ENCODE results near the gene STARD4. TPM values are rescaled to one million over a fixed set of nuclear protein-coding genes. Genes with fewer than 3 reads are reported as not detected.

Gene STARD4
- polyA plus RNA-seq, 1 donor = 32.9 TPM

DNA sequence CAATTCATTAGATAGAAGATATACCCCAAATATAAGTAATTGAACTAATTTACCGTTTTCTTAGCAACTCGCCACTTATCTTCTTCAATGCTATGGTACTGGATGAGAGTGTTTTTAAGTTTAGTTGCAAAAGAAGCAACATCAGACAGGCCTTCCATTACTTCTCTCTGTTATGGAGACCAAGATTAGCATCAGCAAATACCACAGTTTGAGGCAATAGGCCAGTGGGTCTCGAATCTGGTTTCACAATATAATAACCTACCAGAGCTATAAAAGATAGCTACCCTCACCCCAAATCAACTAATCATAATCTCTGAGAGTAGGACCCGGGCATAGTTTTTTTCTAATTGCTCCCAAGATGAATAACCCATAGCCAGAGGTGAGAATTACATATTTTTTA is 5.1 kb downstream of the STARD4 start:
- 94% methylated on average over 3 of the region's 4 CpGs for WGBS (ENCODE audit: insufficient coverage, low lambda C conversion rate)
- no peak overlapping the region for H3K4me3 ChIP-seq (ENCODE audit: low read length)
- peaks cover 9% of the 10 kb centered on the region for H3K4me1 ChIP-seq (ENCODE audit: control insufficient read depth, insufficient read depth, low read length)
- H3K27ac ChIP-seq (ENCODE audit: low read length) = no peak overlapping the region
- no peak for DNase-seq
- no peaks in the 10 kb centered on the region for H3K27me3 ChIP-seq (ENCODE audit: control insufficient read depth, insufficient read depth, low read length)
- no peaks in the 10 kb centered on the region for H3K9me3 ChIP-seq (ENCODE audit: control insufficient read depth, low read depth, low read length)
- H3K36me3 ChIP-seq (ENCODE audit: control insufficient read depth, insufficient read depth, low read length) = no peaks in the 10 kb centered on the region

- no peak for DNase-seq
Observed at GRCh38 chr5:111505096-111505495, 7.2 kb downstream of the STARD4 start.

DNA sequence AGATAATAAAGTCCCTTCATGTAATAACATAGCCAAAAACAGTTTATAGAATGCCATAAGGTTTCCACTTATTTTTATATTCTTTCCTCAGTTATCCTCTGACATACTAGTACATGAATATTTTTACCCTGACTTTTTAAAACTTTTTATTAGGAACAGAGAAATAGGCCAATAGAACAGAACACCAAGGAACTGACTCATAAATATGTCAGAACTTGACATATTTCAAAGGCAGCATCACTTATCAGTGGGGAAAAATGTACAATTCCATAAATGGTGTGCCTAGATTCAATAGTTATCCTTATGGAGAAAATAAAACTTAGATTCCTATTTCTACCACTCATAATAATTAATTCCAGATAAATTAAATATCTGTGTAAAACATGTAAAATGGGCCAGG is 9.4 kb downstream of the STARD4 start:
- DNase-seq = no peak
- no peak overlapping the region for H3K27ac ChIP-seq (ENCODE audit: low read length)
- H3K27me3 ChIP-seq (ENCODE audit: control insufficient read depth, insufficient read depth, low read length) = no peaks in the 10 kb centered on the region
- H3K4me1 ChIP-seq (ENCODE audit: control insufficient read depth, insufficient read depth, low read length) = no peaks in the 10 kb centered on the region
- no peaks in the 10 kb centered on the region for H3K9me3 ChIP-seq (ENCODE audit: control insufficient read depth, low read depth, low read length)
- H3K4me3 ChIP-seq (ENCODE audit: low read length) = no peak overlapping the region
- H3K36me3 ChIP-seq (ENCODE audit: control insufficient read depth, insufficient read depth, low read length) = peaks cover 12% of the 10 kb centered on the region

More at GRCh38 chr5:111505096-111505495, 7.2 kb downstream of the STARD4 start:
- Histone ChIP-seq H3K27me3 (ENCODE audit: control insufficient read depth, insufficient read depth, low read length) (no peaks in the 10 kb centered on the region), H3K4me3 (ENCODE audit: low read length) (no peak overlapping the region), H3K9me3 (ENCODE audit: control insufficient read depth, low read depth, low read length) (no peaks in the 10 kb centered on the region), H3K36me3 (ENCODE audit: control insufficient read depth, insufficient read depth, low read length) (peaks cover 1% of the 10 kb centered on the region), H3K27ac (ENCODE audit: low read length) (no peak overlapping the region), H3K4me1 (ENCODE audit: control insufficient read depth, insufficient read depth, low read length) (peaks cover 4% of the 10 kb centered on the region)
- WGBS (ENCODE audit: insufficient coverage, low lambda C conversion rate) = 71% methylated on average over 1 of the region's 1 CpG

DNA sequence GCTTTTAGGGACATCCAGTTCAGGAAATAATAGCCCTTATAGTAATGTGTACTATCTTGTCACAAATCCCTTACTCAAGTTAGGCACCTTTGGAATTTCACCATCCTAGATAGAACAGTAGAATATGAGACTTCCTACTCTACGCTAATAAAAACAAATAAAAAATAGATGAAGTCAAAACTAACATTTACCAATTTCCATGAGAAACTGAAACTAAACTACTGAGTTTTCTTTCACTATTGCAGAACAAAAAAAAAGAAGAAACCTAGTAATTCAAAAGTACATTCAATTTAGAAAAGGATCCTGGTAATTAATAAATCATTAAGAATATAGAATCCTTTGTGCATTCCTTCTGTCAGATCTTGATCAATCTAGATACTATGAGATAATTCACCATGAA is 14.0 kb downstream of the STARD4 start:
- Histone ChIP-seq H3K36me3 (ENCODE audit: control insufficient read depth, insufficient read depth, low read length) (peaks cover 14% of the 10 kb centered on the region), H3K27ac (ENCODE audit: low read length) (no peak overlapping the region), H3K9me3 (ENCODE audit: control insufficient read depth, low read depth, low read length) (no peaks in the 10 kb centered on the region), H3K4me1 (ENCODE audit: control insufficient read depth, insufficient read depth, low read length) (no peaks in the 10 kb centered on the region), H3K27me3 (ENCODE audit: control insufficient read depth, insufficient read depth, low read length) (no peaks in the 10 kb centered on the region), H3K4me3 (ENCODE audit: low read length) (no peak overlapping the region)
- DNase-seq = no peak
- 100% methylated on average over 1 of the region's 1 CpG for WGBS (ENCODE audit: insufficient coverage, low lambda C conversion rate)

- no peaks in the 10 kb centered on the region for H3K27me3 ChIP-seq (ENCODE audit: control insufficient read depth, insufficient read depth, low read length)
- WGBS (ENCODE audit: insufficient coverage, low lambda C conversion rate) = no CpG with 5 or more reads among the region's 1 CpG
Observed at GRCh38 chr5:111495159-111495558, 17.2 kb downstream of the STARD4 start.

GRCh38 chr5:111494355-111494999 is 17.9 kb downstream of the STARD4 start:
- no CpG with 5 or more reads among the region's 2 CpGs for WGBS (ENCODE audit: insufficient coverage, low lambda C conversion rate)
- peaks cover 9% of the 10 kb centered on the region for H3K36me3 ChIP-seq (ENCODE audit: control insufficient read depth, insufficient read depth, low read length)
- no peaks in the 10 kb centered on the region for H3K9me3 ChIP-seq (ENCODE audit: control insufficient read depth, low read depth, low read length)
- no peaks in the 10 kb centered on the region for H3K4me1 ChIP-seq (ENCODE audit: control insufficient read depth, insufficient read depth, low read length)
- no peak for DNase-seq
- no peak overlapping the region for H3K27ac ChIP-seq (ENCODE audit: low read length)
- H3K27me3 ChIP-seq (ENCODE audit: control insufficient read depth, insufficient read depth, low read length) = no peaks in the 10 kb centered on the region
- H3K4me3 ChIP-seq (ENCODE audit: low read length) = no peak overlapping the region

More at GRCh38 chr5:111495159-111495558, 17.2 kb downstream of the STARD4 start:
- Histone ChIP-seq H3K27ac (ENCODE audit: low read length) (no peak overlapping the region), H3K4me3 (ENCODE audit: low read length) (no peak overlapping the region), H3K36me3 (ENCODE audit: control insufficient read depth, insufficient read depth, low read length) (peaks cover 13% of the 10 kb centered on the region), H3K4me1 (ENCODE audit: control insufficient read depth, insufficient read depth, low read length) (no peaks in the 10 kb centered on the region), H3K9me3 (ENCODE audit: control insufficient read depth, low read depth, low read length) (no peaks in the 10 kb centered on the region)
- no peak for DNase-seq

GRCh38 chr5:111493031-111493430 is 19.3 kb downstream of the STARD4 start:
- Histone ChIP-seq H3K27me3 (ENCODE audit: control insufficient read depth, insufficient read depth, low read length) (no peaks in the 10 kb centered on the region), H3K9me3 (ENCODE audit: control insufficient read depth, low read depth, low read length) (no peaks in the 10 kb centered on the region), H3K4me1 (ENCODE audit: control insufficient read depth, insufficient read depth, low read length) (no peaks in the 10 kb centered on the region), H3K36me3 (ENCODE audit: control insufficient read depth, insufficient read depth, low read length) (peaks cover 2% of the 10 kb centered on the region), H3K27ac (ENCODE audit: low read length) (no peak overlapping the region), H3K4me3 (ENCODE audit: low read length) (no peak overlapping the region)
- no peak for DNase-seq
- WGBS (ENCODE audit: insufficient coverage, low lambda C conversion rate) = 90% methylated on average over 2 of the region's 2 CpGs

- Histone ChIP-seq H3K4me3 (ENCODE audit: low read length) (no peak overlapping the region), H3K36me3 (ENCODE audit: control insufficient read depth, insufficient read depth, low read length) (no peaks in the 10 kb centered on the region), H3K4me1 (ENCODE audit: control insufficient read depth, insufficient read depth, low read length) (no peaks in the 10 kb centered on the region), H3K27me3 (ENCODE audit: control insufficient read depth, insufficient read depth, low read length) (no peaks in the 10 kb centered on the region), H3K9me3 (ENCODE audit: control insufficient read depth, low read depth, low read length) (no peaks in the 10 kb centered on the region), H3K27ac (ENCODE audit: low read length) (no peak overlapping the region)
- DNase-seq = no peak
Observed at GRCh38 chr5:111488353-111488752, 24.0 kb downstream of the STARD4 start.

- Histone ChIP-seq H3K27me3 (ENCODE audit: control insufficient read depth, insufficient read depth, low read length) (no peaks in the 10 kb centered on the region), H3K4me1 (ENCODE audit: control insufficient read depth, insufficient read depth, low read length) (no peaks in the 10 kb centered on the region), H3K36me3 (ENCODE audit: control insufficient read depth, insufficient read depth, low read length) (no peaks in the 10 kb centered on the region), H3K4me3 (ENCODE audit: low read length) (no peak overlapping the region), H3K9me3 (ENCODE audit: control insufficient read depth, low read depth, low read length) (no peaks in the 10 kb centered on the region), H3K27ac (ENCODE audit: low read length) (no peak overlapping the region)
- no peak for DNase-seq
Observed at GRCh38 chr5:111486926-111487325, 25.4 kb downstream of the STARD4 start.

- H3K27ac ChIP-seq (ENCODE audit: low read length) = no peak overlapping the region
- H3K27me3 ChIP-seq (ENCODE audit: control insufficient read depth, insufficient read depth, low read length) = no peaks in the 10 kb centered on the region
- WGBS (ENCODE audit: insufficient coverage, low lambda C conversion rate) = 83% methylated on average over 1 of the region's 2 CpGs
- H3K36me3 ChIP-seq (ENCODE audit: control insufficient read depth, insufficient read depth, low read length) = no peaks in the 10 kb centered on the region
- no peak for DNase-seq
- no peaks in the 10 kb centered on the region for H3K9me3 ChIP-seq (ENCODE audit: control insufficient read depth, low read depth, low read length)
- no peaks in the 10 kb centered on the region for H3K4me1 ChIP-seq (ENCODE audit: control insufficient read depth, insufficient read depth, low read length)
- no peak overlapping the region for H3K4me3 ChIP-seq (ENCODE audit: low read length)
Observed at GRCh38 chr5:111486055-111486454, 26.3 kb downstream of the STARD4 start.

DNA sequence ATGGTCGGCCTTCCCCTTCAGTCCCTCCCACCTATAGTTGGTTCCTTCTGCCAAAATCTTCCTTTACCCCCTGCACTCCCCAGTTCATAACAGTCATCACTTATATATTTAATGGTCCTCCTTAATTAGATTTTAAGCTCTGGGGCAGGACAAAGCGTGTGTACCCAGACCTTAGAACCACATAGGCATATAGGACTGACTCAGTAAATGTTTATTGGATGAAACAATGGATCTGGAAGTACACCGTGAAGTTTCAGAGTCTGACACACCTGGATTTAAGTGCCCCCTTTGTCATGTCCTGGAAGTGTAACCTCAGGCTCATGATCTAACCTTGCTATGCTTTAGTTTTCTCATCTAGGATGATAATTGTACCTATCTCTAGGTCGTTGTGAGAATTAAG is 32.0 kb downstream of the STARD4 start:
- no peaks in the 10 kb centered on the region for H3K4me1 ChIP-seq (ENCODE audit: control insufficient read depth, insufficient read depth, low read length)
- WGBS (ENCODE audit: insufficient coverage, low lambda C conversion rate) = no CpG with 5 or more reads among the region's 4 CpGs
- no peak overlapping the region for H3K4me3 ChIP-seq (ENCODE audit: low read length)
- H3K27me3 ChIP-seq (ENCODE audit: control insufficient read depth, insufficient read depth, low read length) = no peaks in the 10 kb centered on the region
- H3K36me3 ChIP-seq (ENCODE audit: control insufficient read depth, insufficient read depth, low read length) = no peaks in the 10 kb centered on the region
- DNase-seq = no peak
- H3K9me3 ChIP-seq (ENCODE audit: control insufficient read depth, low read depth, low read length) = no peaks in the 10 kb centered on the region
- H3K27ac ChIP-seq (ENCODE audit: low read length) = no peak overlapping the region

All from large intestine (tissue), 3 donors.